HL-60/S4 (cell line): Measurements from ENCODE around the gene MRPS15.

Source experiments
- in situ Hi-C: fragments of 300-500 bp; cut with MboI; formaldehyde crosslinking; loops from 2 replicates; pipeline ENCODE4 v1.14.3; 2022; ENCODE audit warnings: low sequenced_read_pairs

Gene MRPS15

DNA sequence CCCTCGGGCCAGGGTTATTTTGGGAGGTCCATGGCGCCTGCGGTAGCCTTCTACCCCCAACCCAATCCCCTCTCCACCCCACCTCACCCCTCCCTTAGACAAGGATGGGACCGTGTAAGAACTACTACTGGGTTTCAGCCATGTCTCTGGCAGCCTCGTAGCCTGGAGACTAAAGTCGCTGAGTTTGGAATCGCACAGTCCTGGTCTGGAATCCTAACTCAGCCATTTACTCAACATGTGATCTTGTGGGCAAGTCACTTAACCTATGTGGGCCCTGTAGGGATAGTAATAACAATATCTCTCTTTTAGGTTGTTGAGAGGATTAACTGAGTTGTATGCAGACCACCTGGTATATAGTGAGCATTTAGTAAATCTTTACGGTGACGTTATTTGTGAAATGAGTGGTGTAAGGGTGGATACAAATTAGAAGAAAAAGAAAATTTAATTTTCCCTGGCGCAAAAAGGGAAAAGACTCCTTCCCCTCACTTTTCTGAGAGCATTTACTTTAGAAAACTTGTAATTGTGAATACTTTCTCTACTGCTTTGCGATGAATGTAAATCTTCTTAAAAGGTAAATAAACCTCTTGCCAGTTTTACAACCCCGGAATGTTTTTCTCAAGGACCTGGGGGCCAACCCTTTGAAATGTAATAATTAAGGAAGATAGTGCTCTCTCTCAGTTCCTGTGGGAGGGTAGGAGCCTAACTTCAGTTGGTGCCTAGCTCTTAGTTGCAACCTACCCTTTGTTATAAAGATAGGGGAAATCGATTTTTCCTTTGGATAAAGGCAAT lies 615 bp upstream of the MRPS15 start:
- in situ Hi-C loops = no loop called here

DNA sequence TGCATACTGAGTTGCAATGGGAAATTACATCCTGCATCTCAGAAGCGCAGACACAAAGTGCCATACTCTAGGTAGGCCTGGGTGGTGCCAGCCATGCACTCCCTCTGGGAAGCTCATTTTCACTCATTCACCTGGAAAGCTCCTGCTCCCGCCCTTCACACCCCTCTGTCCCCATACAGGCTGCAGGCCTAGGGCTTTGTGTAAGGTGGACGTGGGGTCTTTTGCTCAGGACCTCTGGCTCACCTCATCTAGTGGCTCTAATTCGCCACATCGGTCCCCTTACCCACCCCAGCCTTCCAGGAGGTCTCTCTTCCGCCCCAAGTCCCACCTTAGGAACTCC lies 751 bp downstream of the MRPS15 start:
- in situ Hi-C loops = no loop called here

DNA sequence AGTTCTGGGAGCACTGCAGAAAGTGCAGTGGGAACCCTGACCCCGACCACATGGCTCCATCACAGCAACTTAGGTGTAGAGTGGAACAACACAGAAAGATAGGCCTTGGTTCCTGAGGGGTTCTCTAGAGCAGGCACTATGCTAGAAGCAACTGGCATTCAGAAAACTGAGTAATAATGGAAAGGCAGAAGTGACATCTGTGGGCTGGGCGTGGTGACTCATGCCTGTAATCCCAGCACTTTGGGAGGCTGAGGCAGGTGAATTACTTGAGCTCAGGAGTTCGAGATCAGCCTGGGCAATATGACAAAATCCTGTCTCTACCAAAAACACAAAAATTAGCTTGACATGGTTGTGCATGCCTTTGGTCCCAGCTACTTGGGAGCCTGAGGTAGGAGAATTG lies 5.3 kb downstream of the MRPS15 start:
- in situ Hi-C loops = no loop called here

DNA sequence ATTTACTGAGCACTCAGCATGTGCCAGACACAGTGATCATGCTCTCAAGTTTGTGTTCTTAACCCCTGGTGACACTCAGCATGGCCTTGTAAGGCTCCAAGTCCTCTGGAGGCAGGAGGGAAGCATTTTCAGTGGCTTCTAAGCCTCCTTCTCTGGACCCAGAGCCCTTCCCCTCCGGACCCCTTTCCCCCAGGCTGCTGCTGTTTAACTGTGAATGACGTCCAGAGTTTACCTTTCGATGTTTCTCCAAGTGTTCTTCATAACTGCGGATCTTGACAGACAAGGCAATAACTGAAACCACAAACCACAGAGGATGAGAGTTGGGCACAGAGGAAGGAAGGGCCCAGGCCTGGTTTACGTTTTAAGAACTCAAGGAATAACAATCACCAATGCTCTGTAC lies 6.5 kb downstream of the MRPS15 start:
- in situ Hi-C loops = no loop called here

DNA sequence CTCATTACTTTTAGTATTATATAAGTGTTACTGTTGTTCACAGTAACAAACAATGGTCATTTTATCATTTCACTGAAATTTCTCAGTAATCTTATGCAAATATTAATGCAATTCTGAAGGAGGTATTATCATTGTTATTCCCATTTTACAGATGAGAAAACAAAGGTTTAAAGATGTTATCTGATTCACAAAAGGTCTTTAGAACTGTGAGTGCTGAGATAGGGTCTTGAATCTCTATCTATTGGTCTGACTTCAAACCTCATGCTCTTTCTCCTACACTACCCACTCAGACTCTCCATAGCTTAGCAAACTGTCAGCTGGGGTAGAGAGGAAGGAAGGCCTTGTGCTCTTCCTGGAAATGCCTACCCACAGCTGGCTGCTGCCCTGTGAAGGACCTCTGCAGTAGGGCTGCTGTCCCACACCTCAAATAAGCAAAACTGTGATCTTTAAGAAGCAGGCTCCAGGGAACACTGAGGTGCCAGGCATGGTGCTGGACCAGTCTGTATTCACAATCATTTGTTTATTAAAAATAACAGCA lies 7.7 kb downstream of the MRPS15 start:
- in situ Hi-C loops = no loop called here

DNA sequence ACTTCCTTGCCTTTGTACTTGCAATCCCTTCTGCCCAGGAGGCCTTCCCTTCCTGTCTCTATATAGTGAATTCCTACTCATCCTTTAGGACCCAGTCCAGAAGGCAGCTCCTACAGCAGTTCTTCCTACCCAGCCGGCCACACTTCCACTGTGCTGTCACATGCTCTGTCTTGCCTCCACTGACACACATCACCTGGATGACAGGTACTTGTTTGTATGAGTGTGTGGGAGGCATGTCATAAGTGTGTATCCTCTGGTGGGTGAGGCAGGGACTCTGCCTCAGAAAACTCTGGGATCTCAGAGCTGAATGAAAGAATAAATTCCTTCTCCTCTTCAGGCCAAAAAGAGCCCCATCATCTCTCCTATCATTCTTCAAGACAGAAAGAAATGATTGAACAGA lies 8.8 kb downstream of the MRPS15 start:
- in situ Hi-C loops = no loop called here

DNA sequence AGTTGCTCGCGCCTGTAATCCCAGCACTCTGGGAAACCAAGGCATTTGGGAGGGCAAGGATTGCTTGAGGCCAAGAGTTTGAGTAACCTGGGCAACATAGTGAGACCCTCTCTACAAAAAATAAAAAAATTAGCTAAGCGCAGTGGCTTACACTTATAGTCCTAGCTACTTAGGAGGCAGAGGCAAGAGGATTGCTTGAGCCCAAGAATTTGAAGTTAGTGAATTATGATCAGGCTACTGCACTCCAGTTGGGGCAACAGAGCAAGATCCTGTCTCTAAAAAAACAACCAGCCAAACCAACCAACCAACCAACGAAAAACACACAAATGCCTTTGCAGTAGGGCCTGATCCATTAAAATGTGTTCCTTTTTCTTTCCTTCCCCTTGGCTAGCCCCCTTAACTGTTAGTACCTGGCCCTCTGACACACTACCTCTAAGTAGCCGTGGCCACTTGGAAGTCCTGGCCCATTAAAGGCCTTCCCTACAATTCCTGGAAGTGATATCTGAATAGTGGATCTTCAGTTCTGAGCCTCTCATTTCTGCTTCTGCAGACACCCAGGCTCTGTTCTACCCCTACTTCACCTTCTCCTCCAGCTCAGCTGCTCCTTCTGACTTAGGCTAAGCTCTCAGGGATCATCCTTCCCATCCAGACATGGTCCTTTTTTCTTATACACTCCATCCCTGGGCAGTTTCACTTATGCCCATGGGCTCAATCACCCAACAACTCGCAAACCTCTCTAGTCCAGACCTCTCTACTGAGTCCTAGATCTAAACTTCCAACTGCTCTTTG lies 10.4 kb downstream of the MRPS15 start:
- in situ Hi-C loops = no loop called here

DNA sequence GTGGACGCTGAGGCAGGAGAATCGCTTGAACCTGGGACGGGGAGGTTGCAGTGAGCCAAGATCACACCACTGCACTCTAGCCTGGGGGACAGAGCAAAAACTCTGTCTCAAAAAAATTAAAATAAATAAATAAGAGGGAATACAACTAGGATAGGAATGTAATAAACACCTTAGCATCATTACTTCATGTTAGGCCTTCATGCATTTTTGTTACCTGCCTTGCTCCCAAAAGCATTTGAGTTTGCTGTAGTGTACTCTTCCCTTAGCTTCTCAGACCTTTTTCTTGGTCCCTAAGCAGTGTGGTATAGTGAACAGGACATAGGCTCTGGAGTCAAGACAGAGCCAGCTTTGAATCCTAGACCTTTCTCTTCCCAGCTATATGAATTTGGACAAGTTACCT lies 11.1 kb downstream of the MRPS15 start:
- in situ Hi-C loops = no loop called here

DNA sequence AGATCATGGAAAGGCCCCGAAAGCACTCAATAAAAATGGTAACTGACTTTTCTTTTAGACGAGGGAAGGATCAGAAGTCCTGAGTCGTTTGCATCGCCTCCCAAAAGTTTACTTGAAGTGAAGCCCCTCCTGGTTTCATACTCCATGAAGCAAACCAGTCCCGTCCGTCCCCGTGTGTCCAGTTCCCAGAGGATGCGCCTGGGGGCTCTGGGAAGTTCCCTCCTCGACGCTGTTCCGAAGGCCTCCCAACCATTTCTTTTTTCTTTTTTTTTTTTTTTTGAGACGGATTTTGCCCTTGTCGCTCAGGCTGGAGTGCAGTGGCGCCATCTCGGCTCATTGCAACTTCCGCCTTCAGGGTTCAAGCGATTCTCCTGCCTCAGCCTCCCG lies 13.3 kb downstream of the MRPS15 start:
- in situ Hi-C loops = no loop called here

DNA sequence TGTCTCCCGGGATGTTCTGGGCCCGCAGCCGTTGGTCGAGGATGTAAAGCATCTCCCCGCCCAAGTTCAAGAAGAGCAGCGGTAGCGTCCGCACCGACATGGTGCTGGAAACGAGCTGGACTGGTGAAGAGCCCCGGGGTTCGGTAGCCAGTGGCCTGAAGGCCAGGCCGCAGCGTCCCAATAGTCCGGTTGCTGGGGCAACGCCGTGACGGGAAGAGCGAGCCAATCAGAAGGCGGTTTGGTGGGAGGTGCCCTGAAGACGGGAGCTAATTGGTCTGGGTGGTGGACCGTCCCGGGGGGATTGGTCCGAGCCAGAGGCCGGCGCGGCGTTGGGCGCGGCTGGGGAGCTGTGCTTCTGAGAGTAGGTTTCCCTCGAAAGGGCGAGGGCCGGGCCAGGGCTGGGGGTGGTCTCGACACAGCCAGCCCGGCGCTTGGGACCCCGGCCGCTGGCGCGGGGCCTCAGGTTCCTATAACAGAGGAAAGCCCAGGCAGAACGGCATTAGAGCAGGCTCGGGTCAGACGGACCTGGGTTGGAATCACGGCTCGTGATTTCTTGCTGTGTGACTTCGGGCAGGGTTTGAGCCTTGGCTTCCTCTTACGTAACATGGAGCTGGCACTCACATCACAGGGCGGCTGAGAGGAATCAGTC lies 13.8 kb downstream of the MRPS15 start, which contains the start of gene OSCP1:
TSS of gene OSCP1 (minus strand) at position 182 of the 649 bp plus-strand sequence. CDS start at position 100, 82 bp downstream.
- in situ Hi-C loops = no loop called here

DNA sequence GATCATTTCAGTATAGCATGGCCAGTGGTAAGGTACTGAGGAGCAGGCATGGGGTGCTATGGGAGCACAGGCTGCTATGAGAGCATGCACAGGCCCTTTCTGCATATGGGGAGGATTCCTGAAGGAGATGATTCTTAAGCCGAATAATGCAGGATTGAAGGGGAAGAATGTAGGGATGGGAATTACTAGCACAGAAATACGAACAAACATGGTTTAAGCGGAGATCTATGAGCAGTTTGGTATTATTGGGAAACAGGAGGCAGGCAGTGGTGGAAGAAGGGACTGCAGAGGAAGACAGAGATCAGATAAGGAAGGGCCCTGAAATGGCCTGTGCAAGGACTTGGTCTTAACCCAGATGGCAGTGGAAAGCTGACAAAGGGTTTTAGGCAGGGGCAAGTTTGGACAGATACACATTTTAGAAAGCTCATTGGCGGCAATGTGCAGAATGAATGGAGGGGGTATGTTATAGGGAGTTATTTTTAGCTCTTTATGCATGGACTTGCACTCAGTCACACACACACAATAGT lies 15.6 kb downstream of the MRPS15 start:
- in situ Hi-C loops = no loop called here

DNA sequence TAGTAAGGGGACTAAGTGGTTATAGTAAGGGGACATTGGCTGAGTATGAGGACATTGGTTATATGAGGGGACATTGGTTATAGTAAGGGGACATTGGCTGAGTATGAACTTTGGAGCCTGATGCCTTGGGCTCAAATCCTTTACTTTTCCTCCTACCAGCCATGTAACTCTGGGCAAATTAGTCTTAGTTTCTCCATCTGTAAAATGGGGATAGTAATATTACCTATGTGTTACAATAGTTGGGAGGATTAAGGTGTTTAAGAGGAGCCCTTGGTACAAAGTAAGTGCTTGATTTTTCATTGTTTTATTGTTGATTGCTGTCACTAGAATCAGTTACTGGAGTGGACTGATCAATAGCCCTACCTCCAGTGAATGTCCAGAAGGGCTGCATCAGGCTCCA lies 16.7 kb downstream of the MRPS15 start:
- in situ Hi-C loops = no loop called here

DNA sequence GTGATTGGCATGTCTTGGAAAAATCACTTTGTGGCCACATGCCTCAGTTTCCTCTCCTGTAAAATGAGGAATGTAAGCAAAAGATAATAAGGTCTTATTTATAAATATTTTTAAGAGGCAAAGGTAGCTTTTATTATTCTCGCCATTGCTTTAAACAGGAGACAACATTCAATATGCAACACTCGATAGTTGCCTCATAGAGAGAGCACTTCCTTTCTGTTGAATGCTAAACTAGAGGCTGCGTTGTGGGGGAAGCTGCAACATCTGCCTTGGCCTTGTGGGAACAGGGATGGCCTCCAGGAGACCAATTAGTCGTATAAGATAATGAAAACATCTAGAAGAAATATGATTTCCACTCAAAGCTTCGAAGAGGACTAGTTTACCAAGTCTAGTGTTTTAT lies 17.4 kb downstream of the MRPS15 start:
- in situ Hi-C loops = no loop called here

DNA sequence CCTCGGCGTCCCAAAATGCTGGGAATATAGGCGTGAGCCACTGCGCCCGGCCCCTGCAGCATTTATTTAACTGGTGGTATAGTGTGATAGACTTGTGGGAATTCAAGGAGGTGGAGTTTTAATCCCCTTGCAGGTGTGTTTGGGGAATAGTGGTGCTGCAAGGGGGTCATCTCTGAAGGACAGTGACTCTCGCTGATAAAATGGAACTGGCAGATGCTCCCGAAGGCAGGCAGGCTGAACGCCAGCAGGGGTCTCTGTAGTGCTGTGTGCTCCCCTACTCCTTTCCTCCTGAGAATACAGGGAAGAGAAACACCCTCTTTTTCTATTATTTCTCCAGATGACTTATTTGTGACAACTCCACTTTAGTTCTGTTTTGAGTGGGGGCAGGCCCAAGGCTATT lies 17.9 kb downstream of the MRPS15 start:
- in situ Hi-C loops = no loop called here

DNA sequence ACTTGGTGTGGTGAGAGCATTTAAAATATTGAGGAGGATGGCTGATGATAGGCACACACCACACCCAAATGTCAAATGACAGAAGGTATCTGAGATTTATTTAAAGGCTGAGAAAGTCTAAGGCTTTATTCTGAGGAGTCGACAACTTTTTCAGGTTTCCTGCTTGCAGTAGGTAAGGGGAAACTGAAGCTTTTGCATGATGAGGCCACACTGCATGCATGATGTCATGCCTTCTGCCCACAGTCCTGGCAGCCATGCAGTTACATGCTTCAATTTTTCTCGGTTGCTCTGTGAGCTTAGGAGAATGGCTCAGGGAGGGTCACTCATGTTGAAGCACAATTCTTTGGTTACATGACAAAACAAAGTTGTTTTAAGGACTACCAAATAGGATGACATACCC lies 20.9 kb downstream of the MRPS15 start:
- in situ Hi-C loops = no loop called here

DNA sequence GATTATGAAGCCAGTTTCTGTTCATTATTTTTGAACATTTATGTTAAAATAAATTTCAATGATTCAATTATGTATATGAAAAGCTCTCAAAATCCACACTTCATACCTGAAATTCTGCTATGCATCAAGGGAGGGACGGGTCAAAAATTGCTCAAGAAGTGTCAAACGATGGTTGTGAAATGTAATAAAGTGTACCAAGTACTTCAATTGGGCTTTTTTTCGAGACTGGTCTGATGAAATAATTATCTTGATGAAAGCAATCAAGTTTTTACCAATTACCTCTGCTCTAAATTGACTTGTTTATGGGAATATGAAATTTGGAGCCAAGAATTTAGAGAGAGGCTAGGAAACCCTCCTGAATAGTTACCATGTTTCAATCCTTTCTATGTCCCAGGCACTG lies 21.8 kb downstream of the MRPS15 start:
- in situ Hi-C loops = no loop called here

DNA sequence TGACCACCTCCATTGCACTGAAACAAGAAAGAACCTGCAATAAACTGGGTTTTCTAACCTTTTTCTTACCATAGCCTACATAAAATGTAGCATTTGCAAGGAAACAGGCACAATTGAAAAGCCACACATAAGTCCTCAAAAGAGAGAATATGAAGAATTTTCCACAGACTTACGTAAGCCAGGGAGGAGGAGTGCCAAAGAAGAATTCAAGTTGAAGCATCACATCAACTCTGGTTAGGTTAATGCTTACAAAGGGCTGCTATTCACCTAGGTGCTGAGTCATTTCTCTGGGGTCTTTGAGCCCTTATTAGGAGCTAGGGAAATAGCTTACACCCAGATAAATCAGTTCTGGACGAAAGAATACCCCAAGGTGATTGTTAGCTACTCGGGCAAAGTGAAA lies 23.5 kb downstream of the MRPS15 start:
- in situ Hi-C loops = no loop called here

DNA sequence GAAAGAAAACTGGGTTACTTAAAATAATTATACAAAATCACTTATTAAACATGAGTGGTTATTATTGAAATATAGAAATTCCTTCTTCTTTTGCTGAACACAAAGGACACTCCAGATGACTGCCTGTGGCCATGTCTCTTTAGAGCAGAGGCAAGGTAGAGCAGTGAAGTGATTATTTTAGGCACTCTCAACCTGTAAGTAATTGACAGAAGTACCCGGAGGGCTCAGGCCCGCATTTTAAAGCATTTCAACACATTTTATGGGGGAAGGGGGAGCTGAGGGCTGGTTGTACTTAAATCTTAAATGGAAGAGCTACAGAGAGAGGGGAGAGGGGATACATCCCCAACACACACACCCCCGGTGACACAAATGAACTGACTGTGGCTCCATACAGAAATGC lies 24.1 kb downstream of the MRPS15 start:
- in situ Hi-C loops = no loop called here

DNA sequence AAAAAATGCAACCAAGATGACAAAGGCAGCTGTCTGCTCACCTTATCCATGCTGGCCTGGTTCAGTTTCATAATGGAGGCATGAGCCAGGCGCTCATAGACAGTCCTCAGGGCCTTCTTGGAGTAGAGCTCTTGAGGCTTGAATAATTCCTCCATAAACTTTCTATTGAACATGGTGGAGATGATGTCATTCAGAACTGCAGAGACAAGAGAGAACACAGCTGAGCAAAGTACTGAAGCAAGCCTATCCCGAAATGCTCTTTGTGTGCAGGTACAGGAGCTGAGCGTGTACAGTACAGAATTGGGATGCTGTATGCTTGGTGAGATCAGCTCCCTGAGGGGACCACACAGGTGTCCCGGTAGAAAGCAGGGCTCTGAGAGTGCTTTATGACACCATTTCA lies 25.5 kb downstream of the MRPS15 start:
- in situ Hi-C loops = no loop called here

DNA sequence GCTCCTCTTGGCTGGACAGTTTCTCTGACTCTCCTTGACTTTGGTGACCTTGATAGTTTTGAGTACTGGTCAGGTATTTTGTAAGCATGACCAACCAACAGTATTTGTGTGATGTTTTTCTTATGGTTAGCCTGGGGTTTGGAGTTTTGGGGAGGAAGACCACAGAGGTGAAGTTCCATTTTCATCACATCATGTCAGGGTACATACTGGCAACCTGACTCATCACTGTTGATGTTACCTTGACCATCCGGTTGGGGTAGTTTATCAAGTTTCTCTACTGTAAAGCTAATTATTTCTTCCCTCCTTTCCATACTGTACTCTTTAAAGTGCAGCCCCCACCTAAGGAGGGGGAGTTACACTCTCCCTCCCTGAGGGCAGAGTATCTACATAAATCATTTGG lies 27.4 kb downstream of the MRPS15 start:
- in situ Hi-C loops = no loop called here

DNA sequence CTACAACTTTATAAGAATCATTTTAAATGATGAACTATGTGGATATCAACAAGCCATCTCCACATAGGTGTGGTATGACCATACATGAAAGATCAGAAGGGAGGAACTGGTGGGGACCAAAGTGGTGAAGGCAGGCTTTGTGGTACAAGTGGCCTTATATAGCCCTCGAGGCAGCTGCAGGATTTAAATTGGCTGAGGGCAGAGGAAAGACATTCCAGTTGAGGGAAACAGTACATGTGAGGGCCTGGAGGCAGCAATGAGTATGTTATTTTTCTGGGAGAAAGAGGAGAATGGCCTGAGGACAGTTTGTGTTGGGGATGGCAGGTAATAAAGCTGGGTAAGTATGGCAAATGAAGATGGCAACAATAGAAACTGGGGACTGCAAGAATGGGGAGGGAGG lies 31.1 kb downstream of the MRPS15 start:
- in situ Hi-C loops = no loop called here
